Adrenal gland (tissue), 5 donors: ENCODE data around the gene NPIPA1.
A peak's percentile ranks its signal among the peaks of the same experiment; 100 is the strongest.
"Not testable (repeated sequence)": the region's sequence is repeated elsewhere in the genome, so short reads cannot be mapped to it uniquely, and the experiment has no call there.

Experiments
- CTCF ChIP-seq, 6 experiments: fragments of 450-650 bp in 4 of 6; fragments of 200-600 bp in 2 of 6; sonication (generic) in 1 of 6; IDR thresholded peaks; 1 replicate in 5 of 6; 2 replicates in 1 of 6; pipeline versions ENCODE4 v1.5.1 to v1.8.0; 2016 to 2021; ENCODE audit warnings: antibody characterized with exemption in 6 of 6, mild to moderate bottlenecking in 2 of 6, moderate library complexity in 1 of 6
- POLR2A ChIP-seq, 2 donors: fragments of 450-650 bp; IDR thresholded peaks; one replicate each; pipeline ENCODE4 v1.6.1; 2017; ENCODE audit warnings: antibody characterized with exemption in 2 of 2, mild to moderate bottlenecking in 2 of 2, moderate library complexity in 1 of 2
- donor health status: DM: no; HTN: no; CAD: no.

- TF ChIP-seq CTCF (IDR thresholded peaks at IDR 0.05), result peak in 1 of 6 experiments; percentile 28
- not testable (repeated sequence) for TF ChIP-seq POLR2A (IDR thresholded peaks at IDR 0.05)
Observed at GRCh38 chr16:14975418-14976194, 38.4 kb downstream of the NPIPA1 start.
